HepG2 (cell line): Measurements from ENCODE around the gene TNFRSF1B.

Experiments used
- AGO1 ChIP-seq: fragments of 200-400 bp; formaldehyde crosslinking; IDR thresholded peaks from 2 replicates; pipeline ENCODE4 v1.6.1; 2017; ENCODE audit warnings: mild to moderate bottlenecking, low read depth, low read length, moderate library complexity; ENCODE audit not compliant: poor library complexity, severe bottlenecking
- CAMTA2 ChIP-seq: sonication (generic); formaldehyde crosslinking; IDR thresholded peaks from 2 replicates; pipeline ENCODE4 v1.4.0; 2020; ENCODE audit warnings: mild to moderate bottlenecking, missing genetic modification reagents, borderline replicate concordance
- HDAC6 ChIP-seq: fragments of 200-600 bp; sonication (generic); IDR thresholded peaks from 2 replicates; pipeline ENCODE4 v1.7.0; 2017; ENCODE audit warnings: mild to moderate bottlenecking, antibody characterized with exemption, low read length, low read depth
- POLR2A ChIP-seq, 2 experiments: IDR thresholded peaks; 2 replicates each; pipeline ENCODE4 v1.6.1; 2011; ENCODE audit warnings: low read depth in 2 of 2, low read length in 2 of 2, mild to moderate bottlenecking in 1 of 2, moderate library complexity in 1 of 2; ENCODE audit not compliant: insufficient read depth in 1 of 2
- REXO4 ChIP-seq: sonication (generic); formaldehyde crosslinking; IDR thresholded peaks from 2 replicates; pipeline ENCODE4 v1.8.0; 2022; ENCODE audit warnings: missing genetic modification reagents, mild to moderate bottlenecking, borderline replicate concordance
- SMAD1 ChIP-seq: sonication (generic); formaldehyde crosslinking; IDR thresholded peaks from 2 replicates; pipeline ENCODE4 v1.4.0; 2020; ENCODE audit warnings: missing genetic modification reagents, low read depth, mild to moderate bottlenecking, borderline replicate concordance
- TOPORS ChIP-seq: sonication (generic); formaldehyde crosslinking; IDR thresholded peaks from 2 replicates; pipeline ENCODE4 v1.8.0; 2023; ENCODE audit warnings: mild to moderate bottlenecking, missing genetic modification reagents
- ZBTB42 ChIP-seq: sonication (generic); formaldehyde crosslinking; IDR thresholded peaks from 2 replicates; pipeline ENCODE4 v1.5.0; 2020; ENCODE audit warnings: mild to moderate bottlenecking, missing genetic modification reagents
- ZFAT ChIP-seq: sonication (generic); formaldehyde crosslinking; conservative IDR thresholded peaks from 2 replicates; pipeline ENCODE4 v1.8.1; 2023; ENCODE audit warnings: missing genetic modification reagents, inconsistent platforms
- ZNF282 ChIP-seq: fragments of 450-650 bp; IDR thresholded peaks from 2 replicates; pipeline ENCODE4 v1.6.1; 2018; ENCODE audit not compliant: partially characterized antibody
- ZNF589 ChIP-seq: sonication (generic); formaldehyde crosslinking; conservative IDR thresholded peaks from 2 replicates; pipeline ENCODE4 v1.8.0; 2022; ENCODE audit warnings: mild to moderate bottlenecking, moderate library complexity, missing genetic modification reagents

- TF ChIP-seq POLR2A (IDR thresholded peaks at IDR 0.05; ENCODE audit: insufficient read depth in 1 of 2, low read depth in 2 of 2, low read length in 2 of 2) = no peak
- no peak for TF ChIP-seq TOPORS (CRISPR knock-in tag)
- no peak for TF ChIP-seq CAMTA2 (CRISPR knock-in tag)
- TF ChIP-seq SMAD1 (CRISPR knock-in tag) = no peak
- no peak for TF ChIP-seq ZFAT (CRISPR knock-in tag)
- no peak for TF ChIP-seq ZNF282
- TF ChIP-seq REXO4 (CRISPR knock-in tag) = no peak
- no peak for TF ChIP-seq AGO1
- TF ChIP-seq ZNF589 (CRISPR knock-in tag) = no peak
- no peak for TF ChIP-seq ZBTB42 (CRISPR knock-in tag)
- no peak for TF ChIP-seq HDAC6
Observed at GRCh38 chr1:12127206-12127810, 39.5 kb upstream of the TNFRSF1B start.
